A549 (cell line): Measurements from ENCODE around the gene RUNX1.

Source experiments
- JUNB ChIP-seq: fragments of >200 bp; sonication (Bioruptor Twin); formaldehyde crosslinking; IDR thresholded peaks from 2 replicates; pipeline ENCODE4 v1.6.1; 2016
- POLR2A ChIP-seq: IDR thresholded peaks from 2 replicates; pipeline ENCODE4 v1.6.1; 2012; ENCODE audit warnings: mild to moderate bottlenecking, low read length

- no peak for TF ChIP-seq JUNB
- TF ChIP-seq POLR2A, result no peak
Measured at GRCh38 chr21:34904526-34905217, 144.4 kb downstream of the RUNX1 start.
